Measurements from ENCODE around the gene HOXC12.

HOXC12 gene

GRCh38 chr12:53940443-53941014 is 14.2 kb upstream of the HOXC12 start:
- no peak for DNase-seq (ENCODE audit: low read depth in 3 of 3)

DNA sequence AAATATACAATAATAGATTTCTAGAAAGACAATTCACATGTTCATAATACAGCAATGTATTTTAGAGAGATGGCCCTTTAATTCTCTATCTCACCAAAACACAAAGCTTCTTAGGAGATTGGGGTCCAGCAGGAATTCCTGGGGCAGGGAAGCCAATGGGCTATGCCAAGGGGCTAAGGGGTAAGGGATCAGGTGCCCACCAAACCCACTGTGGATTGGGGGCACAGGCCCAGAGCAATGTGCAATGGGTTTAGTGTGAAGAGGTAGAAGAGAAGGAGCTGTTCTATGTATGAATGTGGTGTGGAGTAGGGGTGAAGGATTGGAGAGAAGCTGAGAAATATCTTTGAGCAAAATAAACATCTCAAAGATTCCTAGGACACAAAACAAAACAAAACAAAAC is 13.5 kb upstream of the HOXC12 start:
- no peak for DNase-seq (ENCODE audit: low read depth in 3 of 3)

DNA sequence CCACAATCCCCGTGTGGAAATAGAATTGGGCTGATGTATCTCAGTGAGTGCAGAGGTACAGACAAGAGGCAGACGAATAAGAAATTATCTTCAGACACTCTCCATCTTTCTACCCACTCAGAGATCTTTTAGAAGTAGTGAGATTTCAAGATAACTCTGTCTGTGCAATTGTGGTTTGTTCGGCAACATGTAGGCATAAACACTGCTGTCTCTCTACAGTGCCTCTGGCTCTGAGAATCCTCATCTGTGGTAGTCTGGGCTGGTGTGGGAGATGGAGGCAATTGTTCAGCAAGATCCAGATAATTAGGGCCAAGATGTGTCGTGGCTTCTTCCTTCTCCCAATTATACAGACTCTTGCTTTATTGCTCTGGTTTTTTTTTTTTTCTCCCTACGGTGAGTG is 13.0 kb upstream of the HOXC12 start:
- no peak for DNase-seq (ENCODE audit: low read depth in 3 of 3)

GRCh38 chr12:53942467-53942997 is 12.2 kb upstream of the HOXC12 start:
- no peak for DNase-seq (ENCODE audit: low read depth in 3 of 3)

DNA sequence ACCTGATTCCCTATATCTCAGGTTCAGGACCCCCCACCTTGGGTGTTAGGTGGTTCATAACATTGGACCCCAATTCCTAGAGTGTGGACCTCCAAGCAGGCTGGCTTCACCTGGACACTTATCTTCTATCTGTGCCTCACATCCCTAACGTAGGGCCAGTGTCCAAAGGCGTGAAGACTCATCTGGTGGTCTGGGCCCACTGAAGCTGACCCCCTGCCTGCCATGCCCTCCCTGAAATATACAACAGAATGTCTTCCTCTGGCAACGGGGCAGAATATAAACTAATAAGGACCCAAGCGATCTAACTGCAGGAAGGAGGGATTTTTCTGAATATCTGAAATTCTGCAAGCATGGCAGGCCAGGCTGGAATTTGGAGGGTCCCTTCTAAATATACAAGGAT is 10.5 kb upstream of the HOXC12 start:
- no peak for DNase-seq (ENCODE audit: low read depth in 3 of 3)

DNA sequence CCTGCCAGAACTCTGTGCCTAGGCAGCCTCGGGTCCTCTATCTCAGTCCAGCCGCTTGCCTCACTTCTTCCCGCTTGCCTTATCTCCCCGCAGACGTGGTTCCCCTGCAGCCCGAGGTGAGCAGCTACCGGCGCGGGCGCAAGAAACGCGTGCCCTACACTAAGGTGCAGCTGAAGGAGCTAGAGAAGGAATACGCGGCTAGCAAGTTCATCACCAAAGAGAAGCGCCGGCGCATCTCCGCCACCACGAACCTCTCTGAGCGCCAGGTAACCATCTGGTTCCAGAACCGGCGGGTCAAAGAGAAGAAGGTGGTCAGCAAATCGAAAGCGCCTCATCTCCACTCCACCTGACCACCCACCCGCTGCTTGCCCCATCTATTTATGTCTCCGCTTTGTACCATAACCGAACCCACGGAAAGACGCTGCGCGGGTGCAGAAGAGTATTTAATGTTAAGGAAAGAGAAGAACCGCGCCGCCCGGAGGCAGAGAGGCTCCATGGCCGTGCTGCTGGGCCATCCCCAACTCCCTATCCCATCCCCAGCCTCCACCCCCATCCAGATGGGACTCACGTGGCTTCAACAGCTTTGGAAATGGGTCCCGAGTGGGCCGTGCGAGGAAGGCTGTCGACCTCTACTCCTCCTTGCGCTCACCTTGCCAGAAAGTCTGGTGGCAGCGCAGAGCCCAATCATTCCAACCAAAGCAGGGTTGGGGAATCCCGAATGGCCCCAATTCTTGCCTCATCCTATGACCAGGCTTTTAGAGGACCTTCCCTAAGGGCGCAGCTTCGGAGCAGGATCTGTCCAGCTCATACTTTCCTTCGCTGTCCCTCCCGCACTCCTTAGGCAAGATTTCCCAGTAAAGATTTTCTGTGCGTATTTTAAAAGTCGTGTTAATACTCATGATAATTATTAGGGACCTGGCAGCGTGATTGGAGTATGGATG is 9.5 kb upstream of the HOXC12 start:
- DNase-seq (ENCODE audit: low read depth in 3 of 3): no peak

DNA sequence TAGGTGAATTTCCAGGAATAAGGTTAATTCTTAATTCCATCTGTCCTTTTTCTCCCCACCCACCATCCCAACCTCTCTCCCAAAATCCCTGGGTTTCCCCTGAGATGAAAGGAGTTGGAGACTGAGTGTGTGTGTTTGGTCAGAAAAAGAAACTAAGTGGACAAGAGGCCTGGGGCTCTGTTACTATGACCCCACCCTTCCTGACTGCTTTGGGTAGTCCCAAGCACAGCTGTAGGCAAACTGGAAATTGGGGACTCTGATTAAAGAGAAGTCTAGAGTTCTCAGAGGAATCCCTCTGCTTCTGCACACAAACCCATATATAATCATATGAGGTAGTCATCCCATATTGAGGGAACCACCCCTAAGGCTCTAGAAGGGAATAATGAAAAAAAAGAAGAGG is 7.0 kb upstream of the HOXC12 start:
- no peak for DNase-seq (ENCODE audit: low read depth in 3 of 3)

- DNase-seq (ENCODE audit: low read depth in 3 of 3): no peak
These were observed 5.8 kb upstream of the HOXC12 start for GRCh38 chr12:53948650-53949593.

DNA sequence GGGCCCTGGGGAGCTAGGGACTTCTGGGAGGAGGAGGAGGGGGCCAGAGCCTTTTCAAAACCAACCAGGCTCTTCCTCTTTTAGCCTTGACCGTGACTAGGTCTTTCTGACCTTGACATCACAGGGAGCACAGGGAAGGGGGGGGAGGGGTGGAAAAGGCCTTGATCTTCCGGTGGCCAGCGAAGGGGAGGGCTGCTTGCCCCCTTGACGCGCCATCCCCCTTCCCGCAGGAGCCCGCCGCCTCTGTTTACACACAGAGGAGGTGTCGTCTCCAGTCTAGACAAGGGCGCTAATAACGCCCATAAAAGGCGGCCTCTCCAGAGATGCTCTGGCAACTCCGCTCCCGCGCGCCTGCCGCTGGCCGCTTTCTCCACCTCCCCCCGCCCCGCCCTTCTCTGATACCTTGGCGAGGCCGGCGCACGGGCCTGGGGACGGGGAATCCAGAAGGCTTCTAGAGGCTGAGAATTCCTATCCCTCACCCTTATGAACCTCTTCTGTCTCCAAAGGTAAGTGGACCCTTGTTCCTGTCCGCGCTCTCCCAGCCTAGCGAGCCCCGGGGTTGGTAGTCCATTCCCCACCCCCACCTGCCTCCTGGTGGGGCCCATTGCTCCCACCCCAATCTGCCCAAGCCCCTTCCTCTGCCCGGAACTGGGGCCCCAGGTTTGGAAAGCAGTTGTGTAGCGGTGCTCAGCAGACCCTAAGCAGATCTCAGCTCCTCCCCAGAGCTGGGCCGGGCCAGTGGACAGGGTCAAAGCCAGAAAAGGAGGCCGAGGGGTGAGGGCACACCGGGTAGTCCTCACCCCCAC is 4.9 kb upstream of the HOXC12 start:
- DNase-seq (ENCODE audit: low read depth in 3 of 3): no peak

GRCh38 chr12:53950437-53950773 is 4.3 kb upstream of the HOXC12 start:
- DNase-seq (ENCODE audit: low read depth in 3 of 3): no peak

DNA sequence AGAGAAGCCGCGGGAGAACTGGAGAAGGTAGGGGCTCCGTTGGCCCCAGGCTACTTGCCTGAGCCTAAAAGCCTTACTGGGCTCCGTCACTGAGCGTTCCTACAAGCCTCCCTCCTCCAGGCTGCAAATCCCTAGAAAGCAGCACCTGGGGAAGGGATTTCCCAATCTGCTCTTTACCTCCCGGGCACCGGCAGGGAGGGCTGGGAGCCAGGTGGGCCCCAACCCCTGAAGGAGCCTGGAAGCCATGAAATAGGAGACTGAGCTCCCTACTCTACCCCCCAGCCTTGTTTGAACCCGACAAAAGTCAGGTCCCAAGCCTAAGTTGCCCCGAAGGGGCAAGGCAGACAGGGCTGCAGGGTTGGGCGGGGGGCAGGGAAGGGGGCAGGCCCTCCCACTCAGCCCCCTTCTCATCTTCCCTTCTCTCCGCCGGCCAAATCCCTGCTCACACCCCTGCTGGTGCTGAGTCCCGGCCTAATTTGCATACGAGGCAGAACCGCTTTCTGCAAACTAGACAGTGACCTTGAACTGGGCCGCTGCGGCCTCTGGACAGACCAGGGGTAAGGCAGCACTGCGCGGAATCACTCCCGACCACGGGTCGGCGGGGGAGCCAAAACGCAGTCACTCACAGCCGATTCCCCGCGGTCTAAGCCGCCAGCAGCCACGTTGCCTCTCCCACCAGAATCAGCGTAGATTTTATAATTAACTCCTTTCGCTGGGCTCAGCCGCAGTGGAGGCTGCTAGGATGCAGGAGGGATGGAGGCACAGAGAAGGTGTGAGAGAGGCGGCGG is 3.7 kb upstream of the HOXC12 start:
- DNase-seq (ENCODE audit: low read depth in 3 of 3): no peak

DNA sequence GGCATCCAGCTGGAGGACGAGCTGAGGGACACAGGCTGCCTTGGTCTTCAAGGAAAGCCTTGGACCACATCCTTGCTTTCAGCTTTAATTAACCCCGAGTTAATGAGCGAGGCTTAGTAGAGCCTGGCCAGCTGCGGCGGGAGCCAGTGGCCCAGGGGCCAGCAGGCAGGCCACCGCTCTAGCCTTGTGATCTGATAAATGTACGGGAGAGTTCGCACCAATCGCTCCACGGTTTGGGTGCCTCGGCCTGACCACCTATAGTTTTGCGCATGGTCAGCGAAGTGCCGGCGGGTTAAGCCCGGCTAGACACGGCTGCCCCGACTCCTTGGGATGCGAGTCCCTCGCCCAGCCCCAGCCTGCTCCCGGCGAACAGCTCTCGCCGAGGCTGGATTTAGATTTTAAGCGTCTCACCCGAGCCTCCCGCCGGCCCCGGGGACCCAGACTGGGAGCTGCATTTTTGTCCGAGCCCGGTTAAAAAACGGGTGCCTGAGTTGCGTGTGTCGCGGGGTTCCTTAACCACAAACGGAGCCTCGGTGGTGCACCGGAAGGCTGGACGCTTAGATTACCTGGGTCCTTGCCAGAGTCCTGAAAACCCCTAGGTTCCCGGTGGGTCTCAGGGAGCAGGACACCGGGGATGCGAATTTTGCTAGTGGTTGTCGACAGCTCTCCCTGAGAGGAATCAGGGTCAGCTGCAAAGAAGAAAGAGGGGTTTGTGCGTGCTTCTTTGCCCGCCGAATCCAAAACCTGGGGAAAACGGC is 2.9 kb upstream of the HOXC12 start:
- DNase-seq (ENCODE audit: low read depth in 3 of 3): no peak

DNA sequence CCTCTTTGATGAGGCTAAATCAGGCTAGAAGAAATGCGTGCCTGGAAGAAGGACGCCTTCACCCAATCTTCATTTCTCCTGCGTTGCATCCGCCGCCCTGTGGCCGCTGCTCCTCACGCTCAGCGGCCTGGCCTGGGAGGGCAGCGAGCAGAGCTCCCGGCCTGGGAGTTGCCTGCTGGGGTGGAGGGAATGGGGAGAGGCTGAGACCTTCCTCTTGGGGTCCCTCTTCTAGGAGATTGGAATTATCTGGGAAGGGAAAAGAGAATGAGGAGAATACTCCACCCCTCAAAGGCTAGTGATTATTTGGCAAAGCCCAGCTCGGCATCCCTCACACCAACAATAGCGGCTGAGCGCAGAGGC is 2.4 kb upstream of the HOXC12 start:
- DNase-seq (ENCODE audit: low read depth in 3 of 3): no peak

DNA sequence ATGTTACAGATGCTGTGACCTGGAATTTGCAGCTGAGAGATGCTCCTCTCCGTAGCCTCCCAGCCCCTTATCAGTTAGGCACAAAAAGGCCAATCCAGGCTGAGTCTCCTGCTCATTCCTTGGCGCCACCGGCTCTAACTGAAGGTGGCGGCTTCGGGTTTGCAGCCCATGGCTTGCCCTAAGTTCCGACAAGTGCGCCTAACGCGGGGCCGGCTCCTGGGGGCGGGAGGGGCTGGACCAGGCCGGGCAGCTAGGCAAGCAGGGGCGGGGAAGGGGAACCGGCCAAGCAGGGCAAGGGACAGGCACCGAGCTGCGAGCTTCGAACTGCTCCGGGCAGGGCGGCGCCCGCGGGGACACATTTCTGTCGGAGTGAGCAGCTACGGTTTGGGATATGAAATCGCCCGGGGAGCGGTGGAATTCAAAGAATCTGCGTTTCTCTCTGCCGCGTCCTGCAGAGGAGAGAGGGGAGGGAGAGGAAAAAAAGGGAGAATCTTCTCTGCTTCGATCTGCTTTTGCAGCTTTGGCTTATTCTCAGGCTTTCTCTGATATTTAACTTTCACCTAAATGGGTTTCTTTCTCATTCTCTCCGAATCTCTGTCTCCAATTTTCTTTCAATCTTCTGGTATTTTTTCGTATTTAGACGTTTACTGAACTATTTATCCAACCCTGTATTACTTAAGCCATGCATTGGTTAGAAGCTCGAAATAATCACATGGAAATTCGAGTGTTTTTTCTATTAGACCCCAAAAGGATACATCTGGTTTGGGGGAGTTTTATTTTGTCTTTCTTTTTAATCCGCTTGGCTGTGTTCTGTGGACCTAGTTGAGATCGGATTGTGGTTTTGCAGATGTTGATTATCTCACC is 1.6 kb upstream of the HOXC12 start:
- no peak for DNase-seq (ENCODE audit: low read depth in 3 of 3)

DNA sequence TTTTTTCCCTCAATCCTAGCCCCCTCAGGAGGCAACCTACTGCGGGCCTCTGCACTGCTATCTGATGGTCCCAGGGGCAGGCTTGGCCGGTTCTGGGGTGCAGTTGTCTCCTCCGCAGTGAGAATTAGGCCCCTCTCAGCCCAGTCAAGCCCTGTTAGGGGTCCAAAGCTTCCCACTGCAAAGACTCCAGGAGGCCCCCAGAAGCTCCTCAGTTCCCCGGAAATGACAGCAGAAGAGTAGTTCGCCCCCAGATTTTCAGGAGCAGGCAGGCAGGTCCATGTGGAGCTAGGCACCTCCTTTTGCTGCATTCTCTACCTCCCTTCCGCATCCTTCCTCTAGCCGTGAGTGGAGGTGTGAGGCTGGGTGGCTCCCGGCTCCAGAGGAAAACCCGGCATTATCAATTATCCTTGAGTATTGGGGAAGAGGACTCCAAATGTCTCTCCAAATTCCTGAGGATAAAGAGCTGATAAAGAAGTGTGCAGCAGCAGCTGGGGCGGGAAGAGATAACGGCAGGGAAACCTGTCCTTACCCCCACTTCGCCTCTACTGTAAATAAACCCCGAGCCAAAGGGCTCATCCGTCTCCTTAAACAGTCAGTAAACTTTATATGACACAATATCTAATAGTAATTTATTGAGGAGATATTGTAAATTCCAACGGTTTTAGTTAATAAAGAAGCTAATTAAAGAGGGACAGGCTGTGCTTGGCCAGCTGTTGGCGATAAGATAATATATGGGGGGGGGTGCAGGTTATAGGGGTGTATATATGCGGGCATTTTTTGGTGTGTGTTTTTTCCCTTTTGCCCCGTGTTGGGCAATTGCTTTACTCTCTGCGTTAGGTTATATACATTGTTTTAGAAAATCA is 641 bp upstream of the HOXC12 start:
- DNase-seq (ENCODE audit: low read depth in 3 of 3): no peak

DNA sequence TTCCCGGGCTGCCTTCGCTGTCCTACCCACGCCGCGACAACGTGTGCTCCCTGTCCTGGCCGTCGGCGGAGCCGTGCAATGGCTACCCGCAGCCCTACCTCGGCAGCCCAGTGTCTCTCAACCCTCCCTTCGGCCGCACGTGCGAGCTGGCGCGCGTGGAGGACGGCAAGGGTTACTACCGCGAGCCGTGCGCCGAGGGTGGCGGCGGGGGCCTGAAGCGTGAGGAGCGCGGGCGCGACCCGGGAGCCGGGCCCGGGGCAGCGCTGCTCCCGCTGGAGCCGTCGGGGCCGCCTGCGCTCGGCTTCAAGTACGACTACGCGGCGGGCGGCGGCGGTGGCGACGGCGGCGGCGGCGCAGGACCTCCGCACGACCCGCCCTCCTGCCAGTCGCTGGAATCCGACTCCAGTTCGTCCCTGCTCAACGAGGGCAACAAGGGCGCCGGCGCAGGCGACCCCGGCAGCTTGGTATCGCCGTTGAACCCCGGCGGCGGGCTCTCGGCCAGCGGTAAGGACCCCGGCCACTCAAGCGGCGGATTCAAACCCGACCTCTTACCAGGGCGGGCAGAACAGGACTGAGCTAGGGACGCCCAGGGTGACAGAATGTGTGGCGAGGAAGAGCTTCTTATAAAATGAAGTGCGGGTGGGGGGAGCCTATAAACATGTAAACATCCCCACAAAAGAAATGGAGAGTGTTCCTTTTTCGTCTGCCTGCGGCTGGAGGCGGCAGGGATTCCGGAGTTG is 503 bp downstream of the HOXC12 start:
- no peak for DNase-seq (ENCODE audit: low read depth in 3 of 3)

- no peak for DNase-seq (ENCODE audit: low read depth in 3 of 3)
These were observed 1.1 kb downstream of the HOXC12 start for GRCh38 chr12:53955776-53956250.

All from stimulated activated CD4-positive, alpha-beta T cell treated with anti-CD3 and anti-CD28 coated beads, TNF-alpha, amount 100 ng/mL, for 48 hours (primary cell).